Astrocyte (in vitro differentiated cells and primary cell): Measurements from ENCODE around the gene TMEM222. TPM values are rescaled to one million over a fixed set of nuclear protein-coding genes. Genes with fewer than 3 reads are reported as not detected.

Source experiments
- DNase-seq: peaks from one replicate; pipeline ENCODE4 v3.0.0-alpha.2; 2010; ENCODE audit warnings: low read depth
- FAIRE-seq: peaks from 2 replicates; lab custom pipeline; 2011; peaks lifted over from hg19 to GRCh38; lab: Jason Lieb, UNC
- H2AFZ ChIP-seq: 2 replicates; pipeline ENCODE4 v1.6.0; 2012; ENCODE audit warnings: low read depth, low read length, inconsistent platforms
- H3K27ac ChIP-seq: 2 replicates; pipeline ENCODE4 v1.5.1; 2011; ENCODE audit warnings: low read depth, low read length, inconsistent platforms
- H3K27me3 ChIP-seq: 2 replicates; pipeline ENCODE4 v1.6.0; 2011; ENCODE audit warnings: low read length, inconsistent platforms; ENCODE audit not compliant: insufficient read depth
- H3K36me3 ChIP-seq: 2 replicates; pipeline ENCODE4 v1.5.1; 2011; ENCODE audit warnings: low read length, inconsistent platforms; ENCODE audit not compliant: insufficient read depth
- H3K4me1 ChIP-seq: 2 replicates; pipeline ENCODE4 v1.5.1; 2011; ENCODE audit warnings: low read length, inconsistent platforms; ENCODE audit not compliant: insufficient read depth
- H3K4me2 ChIP-seq: 2 replicates; pipeline ENCODE4 v1.6.0; 2012; ENCODE audit warnings: low read length, inconsistent platforms
- H3K4me3 ChIP-seq: 2 replicates; pipeline ENCODE4 v1.5.1; 2011; ENCODE audit warnings: low read depth, mild to moderate bottlenecking, low read length, inconsistent platforms; ENCODE audit not compliant: insufficient read depth
- H3K79me2 ChIP-seq: 2 replicates; pipeline ENCODE4 v1.6.0; 2012; ENCODE audit warnings: mild to moderate bottlenecking, low read length, inconsistent platforms; ENCODE audit not compliant: insufficient read depth
- H3K9ac ChIP-seq: 2 replicates; pipeline ENCODE4 v1.6.0; 2012; ENCODE audit warnings: mild to moderate bottlenecking, low read length, inconsistent platforms
- H3K9me3 ChIP-seq: 2 replicates; pipeline ENCODE4 v1.5.1; 2012; ENCODE audit warnings: low read depth, mild to moderate bottlenecking, low read length, inconsistent platforms; ENCODE audit not compliant: insufficient read depth
- H4K20me1 ChIP-seq: 2 replicates; pipeline ENCODE4 v1.6.0; 2012; ENCODE audit warnings: low read length, inconsistent platforms; ENCODE audit not compliant: insufficient read depth
- H3K27ac Mint-ChIP-seq: one replicate; pipeline ENCODE4 v1.8.0; 2021; ENCODE audit warnings: mild to moderate bottlenecking, mixed read lengths; ENCODE audit not compliant: unreplicated experiment
- H3K27me3 Mint-ChIP-seq: one replicate; pipeline ENCODE4 v1.8.0; 2021; ENCODE audit warnings: low read depth, mixed read lengths; ENCODE audit not compliant: unreplicated experiment
- H3K36me3 Mint-ChIP-seq: one replicate; pipeline ENCODE4 v1.8.0; 2021; ENCODE audit warnings: low read depth, mixed read lengths; ENCODE audit not compliant: unreplicated experiment
- H3K4me1 Mint-ChIP-seq: one replicate; pipeline ENCODE4 v1.8.0; 2021; ENCODE audit warnings: low read depth, mixed read lengths; ENCODE audit not compliant: unreplicated experiment
- H3K4me3 Mint-ChIP-seq: one replicate; pipeline ENCODE4 v1.8.0; 2021; ENCODE audit warnings: mild to moderate bottlenecking, moderate library complexity, mixed read lengths; ENCODE audit not compliant: unreplicated experiment
- H3K9me3 Mint-ChIP-seq: one replicate; pipeline ENCODE4 v1.8.0; 2021; ENCODE audit warnings: mild to moderate bottlenecking, mixed read lengths; ENCODE audit not compliant: unreplicated experiment
- CTCF ChIP-seq: IDR thresholded peaks from 2 replicates; pipeline ENCODE4 v1.5.1; 2011; ENCODE audit warnings: low read depth, mild to moderate bottlenecking, inconsistent platforms, low read length, moderate library complexity; ENCODE audit not compliant: insufficient read depth
- EZH2 ChIP-seq: IDR thresholded peaks from 2 replicates; pipeline ENCODE4 v1.6.1; 2012; ENCODE audit warnings: mild to moderate bottlenecking, low read length, inconsistent platforms; ENCODE audit not compliant: insufficient read depth
- total RNA-seq: library from RNA; stranded (reverse); gene quantifications from 2 replicates; pipeline ENCODE4 v1.2.1, GENCODE V29; 2021

Gene TMEM222
- total RNA-seq, 1 donor from 2014 or later: 46.0 TPM

- Histone ChIP-seq H3K4me1 (peaks cover 15% of the 10 kb centered on the region), H2AFZ (no peak overlapping the region), H4K20me1 (no peaks in the 10 kb centered on the region), H3K4me3 (no peak overlapping the region), H3K36me3 (peaks cover 3% of the 10 kb centered on the region), H3K9ac (no peak overlapping the region), H3K27me3 (peaks cover 5% of the 10 kb centered on the region), H3K4me2 (no peak overlapping the region), H3K9me3 (no peaks in the 10 kb centered on the region), H3K27ac (no peak overlapping the region), H3K79me2 (no peaks in the 10 kb centered on the region)
- peaks cover 13% of the 10 kb centered on the region for H3K36me3 Mint-ChIP-seq
- H3K27ac Mint-ChIP-seq: no peak overlapping the region
- FAIRE-seq: no peak
- H3K4me1 Mint-ChIP-seq: no peaks in the 10 kb centered on the region
- H3K9me3 Mint-ChIP-seq: no peaks in the 10 kb centered on the region
- H3K27me3 Mint-ChIP-seq: peaks cover 9% of the 10 kb centered on the region
- no peak for TF ChIP-seq CTCF
- TF ChIP-seq EZH2: no peak
- no peak overlapping the region for H3K4me3 Mint-ChIP-seq
- DNase-seq: no peak
These were observed 31.2 kb downstream of the TMEM222 start for GRCh38 chr1:27353166-27353565.

- H3K4me3 ChIP-seq: no peak overlapping the region
- H3K27ac Mint-ChIP-seq: no peak overlapping the region
- DNase-seq: no peak
- H3K27me3 Mint-ChIP-seq: peaks cover 10% of the 10 kb centered on the region
- H4K20me1 ChIP-seq: no peaks in the 10 kb centered on the region
- no peaks in the 10 kb centered on the region for H3K9me3 ChIP-seq
- H3K36me3 Mint-ChIP-seq: peaks cover 13% of the 10 kb centered on the region
- H3K4me1 Mint-ChIP-seq: no peaks in the 10 kb centered on the region
- H3K9me3 Mint-ChIP-seq: no peaks in the 10 kb centered on the region
- no peak overlapping the region for H3K4me3 Mint-ChIP-seq
- H3K4me1 ChIP-seq: peaks cover 15% of the 10 kb centered on the region
- no peaks in the 10 kb centered on the region for H3K79me2 ChIP-seq
- H2AFZ ChIP-seq: no peak overlapping the region
- H3K27me3 ChIP-seq: peaks cover 5% of the 10 kb centered on the region
- no peak for TF ChIP-seq EZH2
- no peak for TF ChIP-seq CTCF
- no peak for FAIRE-seq
- H3K9ac ChIP-seq: no peak overlapping the region
- H3K4me2 ChIP-seq: no peak overlapping the region
- H3K36me3 ChIP-seq: peaks cover 3% of the 10 kb centered on the region
- H3K27ac ChIP-seq: no peak overlapping the region
These were observed 31.7 kb downstream of the TMEM222 start for GRCh38 chr1:27353629-27354028.

- Mint-ChIP-seq H3K4me3 (no peak overlapping the region), H3K27ac (no peak overlapping the region), H3K27me3 (peaks cover 25% of the 10 kb centered on the region), H3K9me3 (no peaks in the 10 kb centered on the region), H3K36me3 (peaks cover 23% of the 10 kb centered on the region), H3K4me1 (no peaks in the 10 kb centered on the region)
- FAIRE-seq (no peak), DNase-seq (no peak)
- no peaks in the 10 kb centered on the region for H3K79me2 ChIP-seq
- TF ChIP-seq CTCF (no peak), EZH2 (no peak)
- no peaks in the 10 kb centered on the region for H3K27me3 ChIP-seq
- peaks cover 3% of the 10 kb centered on the region for H3K36me3 ChIP-seq
- no peak overlapping the region for H3K4me2 ChIP-seq
- H2AFZ ChIP-seq: no peak overlapping the region
- H3K4me3 ChIP-seq: no peak overlapping the region
- no peaks in the 10 kb centered on the region for H4K20me1 ChIP-seq
- no peak overlapping the region for H3K9ac ChIP-seq
- H3K9me3 ChIP-seq: no peaks in the 10 kb centered on the region
- H3K4me1 ChIP-seq: peaks cover 5% of the 10 kb centered on the region
- H3K27ac ChIP-seq: no peak overlapping the region
These were observed 33.7 kb downstream of the TMEM222 start for GRCh38 chr1:27355683-27356082.
